GM18507 (cell line): ENCODE results near the gene SPATS2L.
"Not testable (repeated sequence)": the region's sequence is repeated elsewhere in the genome, so short reads cannot be mapped to it uniquely, and the experiment has no call there.

Source experiments
- DNase-seq: peaks from one replicate; pipeline ENCODE4 v3.0.0; 2011; ENCODE audit warnings: low read depth; ENCODE audit not compliant: insufficient read length; ENCODE audit errors: extremely low spot score
- FAIRE-seq: peaks from 2 replicates; lab custom pipeline; 2011; peaks lifted over from hg19 to GRCh38; lab: Jason Lieb, UNC

SPATS2L gene

GRCh38 chr2:200342235-200342634 lies 35.7 kb downstream of the SPATS2L start:
- FAIRE-seq (no peak), DNase-seq (no peak)

- no peak for DNase-seq
- FAIRE-seq = no peak
These were observed 36.2 kb downstream of the SPATS2L start for GRCh38 chr2:200342654-200343053.

- not testable (repeated sequence) for FAIRE-seq, DNase-seq
These were observed 37.7 kb downstream of the SPATS2L start for GRCh38 chr2:200344202-200344601.

- no peak for FAIRE-seq
- DNase-seq = no peak
These were observed 39.5 kb downstream of the SPATS2L start for GRCh38 chr2:200345975-200346374.

GRCh38 chr2:200347301-200347700 lies 40.8 kb downstream of the SPATS2L start:
- DNase-seq (no peak), FAIRE-seq (no peak)

GRCh38 chr2:200348897-200349563 lies 42.5 kb downstream of the SPATS2L start:
- FAIRE-seq (no peak), DNase-seq (no peak)

- no peak for FAIRE-seq
- DNase-seq = no peak
These were observed 43.4 kb downstream of the SPATS2L start for GRCh38 chr2:200349868-200350267.

GRCh38 chr2:200350850-200351285 lies 44.4 kb downstream of the SPATS2L start:
- FAIRE-seq (no peak), DNase-seq (no peak)

- FAIRE-seq = no peak
- no peak for DNase-seq
These were observed 45.3 kb downstream of the SPATS2L start for GRCh38 chr2:200351815-200352214.

GRCh38 chr2:200352636-200353035 lies 46.1 kb downstream of the SPATS2L start:
- no peak for FAIRE-seq
- DNase-seq = no peak

GRCh38 chr2:200353120-200353519 lies 46.6 kb downstream of the SPATS2L start:
- FAIRE-seq = no peak
- DNase-seq = no peak

- DNase-seq (no peak), FAIRE-seq (no peak)
These were observed 47.4 kb downstream of the SPATS2L start for GRCh38 chr2:200353874-200354273.

GRCh38 chr2:200354833-200355751 lies 48.6 kb downstream of the SPATS2L start:
- FAIRE-seq = no peak

GRCh38 chr2:200356321-200356720 lies 49.8 kb downstream of the SPATS2L start:
- FAIRE-seq (no peak), DNase-seq (no peak)

More at GRCh38 chr2:200354833-200355751, 48.6 kb downstream of the SPATS2L start:
- DNase-seq = no peak

- FAIRE-seq (no peak), DNase-seq (no peak)
These were observed 50.4 kb downstream of the SPATS2L start for GRCh38 chr2:200356857-200357384.

- no peak for DNase-seq
- no peak for FAIRE-seq
These were observed 51.4 kb downstream of the SPATS2L start for GRCh38 chr2:200357845-200358244.

GRCh38 chr2:200359552-200359951 lies 53.1 kb downstream of the SPATS2L start:
- DNase-seq = no peak
- FAIRE-seq = no peak

- FAIRE-seq (no peak), DNase-seq (no peak)
These were observed 53.9 kb downstream of the SPATS2L start for GRCh38 chr2:200360364-200360763.

- DNase-seq (no peak), FAIRE-seq (no peak)
These were observed 55.9 kb downstream of the SPATS2L start for GRCh38 chr2:200362202-200362917.

GRCh38 chr2:200363279-200363678 lies 56.8 kb downstream of the SPATS2L start:
- DNase-seq = no peak
- no peak for FAIRE-seq
